22Rv1 (cell line): Measurements from ENCODE around the gene CNTRL.
"Not testable (repeated sequence)": the region's sequence is repeated elsewhere in the genome, so short reads cannot be mapped to it uniquely, and the experiment has no call there.

Source experiments
- H3K27ac ChIP-seq: fragments of 450-650 bp; 2 replicates; pipeline ENCODE4 v1.5.1; 2017
- CTCF ChIP-seq: fragments of 450-650 bp; IDR thresholded peaks from 2 replicates; pipeline ENCODE4 v1.5.1; 2017; ENCODE audit warnings: mild to moderate bottlenecking
- ZFX ChIP-seq: fragments of 450-650 bp; IDR thresholded peaks from 2 replicates; pipeline ENCODE4 v1.6.1; 2017; ENCODE audit warnings: antibody characterized with exemption, borderline replicate concordance

The CNTRL gene

GRCh38 chr9:121098567-121099198 lies 23.9 kb downstream of the CNTRL start:
- TF ChIP-seq ZFX: no peak
- no peak for TF ChIP-seq CTCF
- H3K27ac ChIP-seq: no peak overlapping the region

DNA sequence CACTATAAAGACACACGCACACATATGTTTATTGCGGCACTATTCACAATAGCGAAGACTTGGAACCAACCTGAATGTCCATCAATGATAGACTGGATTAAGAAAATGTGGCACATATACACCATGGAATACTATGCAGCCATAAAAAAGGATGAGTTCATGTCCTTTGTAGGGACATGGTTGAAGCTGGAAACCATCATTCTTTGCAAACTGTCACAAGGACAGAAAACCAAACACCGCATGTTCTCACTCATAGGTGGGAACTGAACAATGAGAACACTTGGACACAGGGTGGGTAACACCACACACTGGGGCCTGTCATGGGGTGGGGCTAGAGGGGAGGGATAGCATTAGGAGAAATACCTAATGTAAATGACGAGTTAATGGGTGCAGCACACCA lies 29.3 kb downstream of the CNTRL start:
- not testable (repeated sequence) for H3K27ac ChIP-seq

- TF ChIP-seq CTCF (no peak), ZFX (no peak)
- H3K27ac ChIP-seq: no peak overlapping the region
Observed at GRCh38 chr9:121105531-121105930, 30.8 kb downstream of the CNTRL start.

- no peak overlapping the region for H3K27ac ChIP-seq
- no peak for TF ChIP-seq ZFX
- no peak for TF ChIP-seq CTCF
Observed at GRCh38 chr9:121107029-121107428, 32.3 kb downstream of the CNTRL start.

DNA sequence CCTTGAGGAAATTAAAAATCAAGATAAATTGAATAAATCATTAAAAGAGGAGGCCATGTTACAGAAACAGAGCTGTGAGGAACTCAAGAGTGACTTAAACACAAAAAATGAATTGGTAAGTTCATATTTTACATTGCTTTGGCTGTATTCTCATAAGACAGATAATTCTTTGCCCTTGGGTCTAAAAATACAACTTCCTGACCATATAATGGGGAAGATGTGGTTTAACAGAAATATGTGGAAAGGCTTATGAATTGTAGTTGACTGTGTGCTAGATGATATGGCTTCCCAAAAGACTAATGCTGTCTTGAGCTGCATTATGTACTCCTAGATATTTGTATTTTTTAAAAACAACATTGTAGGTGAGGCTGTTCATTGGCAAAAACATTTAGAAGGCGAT lies 33.1 kb downstream of the CNTRL start:
- H3K27ac ChIP-seq: no peak overlapping the region

GRCh38 chr9:121115466-121115865 lies 40.7 kb downstream of the CNTRL start:
- TF ChIP-seq CTCF: no peak
- TF ChIP-seq ZFX: no peak
- H3K27ac ChIP-seq: no peak overlapping the region

More for the DNA sequence above, 33.1 kb downstream of the CNTRL start:
- TF ChIP-seq CTCF: no peak
- no peak for TF ChIP-seq ZFX

- no peak overlapping the region for H3K27ac ChIP-seq
- TF ChIP-seq CTCF: no peak
- no peak for TF ChIP-seq ZFX
Observed at GRCh38 chr9:121118266-121118665, 43.5 kb downstream of the CNTRL start.

- TF ChIP-seq ZFX (no peak), CTCF (no peak)
- H3K27ac ChIP-seq: no peak overlapping the region
Observed at GRCh38 chr9:121120386-121120785, 45.6 kb downstream of the CNTRL start.
